ENCODE data around the gene BHLHE23.
A peak's percentile ranks its signal among the peaks of the same experiment; 100 is the strongest.

GRCh38 chr20:63036291-63036690 lies 29.5 kb upstream of the BHLHE23 start:
- TF ChIP-seq POLR2A (IDR thresholded peaks at IDR 0.05; ENCODE audit: low read depth, low read length) (0 out of 2 replicates have a peak, but pooled peaks have one; percentile 13), POLR2AphosphoS5 (IDR thresholded peaks at IDR 0.05; ENCODE audit: low read depth, low read length) (0 out of 2 replicates have a peak, but pooled peaks have one; percentile 19), TAF1 (IDR thresholded peaks at IDR 0.05; ENCODE audit: low read depth, low read length) (no peak), SPI1 (IDR thresholded peaks at IDR 0.05; ENCODE audit: low read depth, low read length) (no peak)
